H54 (cell line): ENCODE data around the gene PNKD.

Experiments
- DNase-seq: peaks from one replicate; pipeline ENCODE4 v3.0.0; 2011; ENCODE audit warnings: low spot score, mixed read lengths; ENCODE audit not compliant: insufficient read length
- FAIRE-seq: peaks from 3 replicates; lab custom pipeline; 2011; peaks lifted over from hg19 to GRCh38; lab: Jason Lieb, UNC
- POLR2A ChIP-seq: IDR thresholded peaks from 2 replicates; pipeline ENCODE4 v1.6.1; 2011; ENCODE audit warnings: low read depth, mild to moderate bottlenecking, low read length

Gene PNKD

DNA sequence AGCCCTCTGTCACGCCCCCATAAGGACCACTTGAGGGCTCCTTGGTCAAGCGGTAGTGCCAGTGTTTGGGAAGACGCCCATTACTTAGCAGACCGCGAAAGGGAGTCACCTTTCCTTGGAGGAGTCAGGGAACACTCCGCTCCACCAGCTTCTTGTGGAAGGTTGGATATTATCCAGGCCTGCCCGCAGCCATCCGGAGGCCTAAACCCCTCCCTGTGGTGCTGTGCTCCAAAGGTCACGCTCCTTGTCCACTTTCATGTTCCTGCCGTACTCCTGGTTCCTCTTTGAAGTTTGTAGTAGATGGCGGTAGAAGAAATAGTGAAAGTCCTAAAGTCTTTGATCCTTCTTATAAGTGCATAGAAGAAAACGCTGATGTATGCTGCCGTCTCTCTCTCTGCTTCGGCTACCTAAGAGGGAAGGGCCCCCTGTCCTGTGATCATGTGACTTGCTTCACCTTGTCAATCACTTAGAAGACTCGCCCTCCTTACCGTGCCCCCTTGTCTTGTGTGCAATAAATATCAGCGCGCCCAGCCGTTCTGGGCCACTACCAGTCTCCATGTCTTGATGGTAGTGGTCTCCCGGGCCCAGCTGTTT lies 84.6 kb downstream of the PNKD start:
- no peak for TF ChIP-seq POLR2A
- FAIRE-seq: no peak
- DNase-seq: no peak

- no peak for TF ChIP-seq POLR2A
- DNase-seq (no peak), FAIRE-seq (no peak)
Observed at GRCh38 chr2:218357236-218358177, 87.2 kb downstream of the PNKD start.

- no peak for TF ChIP-seq POLR2A
- DNase-seq (no peak), FAIRE-seq (no peak)
Observed at GRCh38 chr2:218360453-218360852, 90.1 kb downstream of the PNKD start.

DNA sequence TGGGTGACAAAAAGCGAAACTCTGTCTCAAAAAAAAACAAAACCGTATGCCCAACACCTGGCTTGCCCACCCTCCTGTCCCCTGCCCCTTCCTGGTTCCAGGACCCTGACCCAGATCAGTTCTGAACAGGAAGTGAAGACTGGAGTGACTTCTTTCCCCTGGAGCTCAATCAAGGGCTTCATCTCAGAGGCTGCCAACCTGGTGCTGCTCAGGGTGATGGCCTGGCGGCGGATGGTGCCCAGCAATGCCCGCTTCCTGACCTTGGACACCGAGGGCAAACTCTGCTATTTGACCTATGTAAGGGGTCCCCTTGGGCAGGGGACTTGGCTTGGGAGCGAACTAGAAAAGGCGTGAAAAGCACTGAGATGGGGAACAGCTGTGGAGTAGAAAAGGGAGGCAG lies 92.3 kb downstream of the PNKD start:
- DNase-seq (no peak), FAIRE-seq (no peak)
- TF ChIP-seq POLR2A: no peak

GRCh38 chr2:218363736-218364135 lies 93.4 kb downstream of the PNKD start:
- no peak for TF ChIP-seq POLR2A
- DNase-seq (no peak), FAIRE-seq (no peak)

- DNase-seq: no peak
- no peak for TF ChIP-seq POLR2A
- FAIRE-seq: no peak
Observed at GRCh38 chr2:218364196-218364595, 93.9 kb downstream of the PNKD start.

- FAIRE-seq: no peak
- no peak for TF ChIP-seq POLR2A
- no peak for DNase-seq
Observed at GRCh38 chr2:218366621-218367414, 96.5 kb downstream of the PNKD start.

GRCh38 chr2:218367415-218368149 lies 97.3 kb downstream of the PNKD start:
- FAIRE-seq (no peak), DNase-seq (no peak)
- TF ChIP-seq POLR2A: no peak

GRCh38 chr2:218368150-218368528 lies 97.8 kb downstream of the PNKD start:
- no peak for TF ChIP-seq POLR2A
- no peak for DNase-seq
- no peak for FAIRE-seq

DNA sequence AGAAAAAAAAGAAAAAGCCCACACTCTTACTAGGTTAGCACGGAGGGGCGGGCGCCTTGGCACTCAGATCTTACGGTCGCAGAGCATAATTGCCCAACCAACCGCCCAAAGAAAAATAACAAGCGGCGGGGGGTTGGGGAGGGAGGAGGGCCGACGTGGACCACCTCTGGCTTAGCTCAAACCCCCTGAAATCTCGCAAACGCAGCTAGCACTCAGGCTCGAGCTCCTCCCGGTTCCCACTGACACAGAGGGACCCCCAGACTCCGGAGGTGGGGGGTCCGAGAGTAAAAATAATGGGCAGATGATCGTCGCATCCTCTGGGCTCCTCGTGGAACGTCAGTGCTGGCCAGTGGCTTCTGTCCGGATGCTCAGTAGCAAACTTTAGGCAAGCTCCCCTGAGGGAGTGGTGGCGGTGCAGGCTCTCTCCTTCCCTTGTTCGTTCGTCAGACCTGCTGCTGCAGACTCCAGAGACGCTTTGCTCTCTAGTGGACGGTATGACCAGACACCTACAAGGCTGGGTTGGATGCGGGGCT lies 98.4 kb downstream of the PNKD start:
- FAIRE-seq: no peak
- no peak for TF ChIP-seq POLR2A
- no peak for DNase-seq

- FAIRE-seq (no peak), DNase-seq (no peak)
- no peak for TF ChIP-seq POLR2A
Observed at GRCh38 chr2:218369330-218369729, 99.0 kb downstream of the PNKD start.

DNA sequence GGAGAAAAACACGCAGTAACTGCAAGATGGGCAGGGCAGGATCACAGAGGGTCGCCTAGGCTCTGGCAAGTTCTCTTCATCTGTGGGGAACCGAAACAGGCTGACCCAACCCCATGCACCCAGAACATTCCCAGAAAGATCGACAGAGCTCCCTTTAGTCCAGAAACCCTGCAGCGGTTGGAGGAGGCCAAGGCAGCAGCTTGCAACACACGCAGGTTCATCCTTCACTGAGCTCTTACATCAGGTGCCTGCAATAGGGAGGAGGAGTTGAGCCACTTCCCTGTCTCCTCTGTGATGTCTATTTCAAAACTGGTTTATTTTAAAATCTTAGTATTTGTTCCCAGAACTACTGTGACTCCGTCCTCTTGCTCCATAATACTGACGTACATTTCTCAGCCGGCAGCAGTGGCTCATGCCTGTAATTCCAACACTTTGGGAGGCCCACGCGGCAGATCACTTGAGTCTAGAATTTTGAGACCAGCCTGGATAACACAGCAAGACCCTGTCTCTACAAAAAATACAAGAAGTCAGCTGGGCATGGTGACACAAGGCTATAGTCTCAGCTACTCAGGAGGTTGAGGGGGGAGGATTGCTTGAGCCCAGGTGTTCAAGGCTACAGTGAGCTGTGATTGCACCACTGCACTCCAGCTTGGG lies 100.2 kb downstream of the PNKD start:
- DNase-seq (no peak), FAIRE-seq (no peak)
- TF ChIP-seq POLR2A: no peak

- DNase-seq (no peak), FAIRE-seq (no peak)
- no peak for TF ChIP-seq POLR2A
Observed at GRCh38 chr2:218371983-218372350, 101.6 kb downstream of the PNKD start.
